HepG2 (cell line): ENCODE measurements around the gene SEPTIN2. TPM values are rescaled to one million over a fixed set of nuclear protein-coding genes. Genes with fewer than 3 reads are reported as not detected.

Experiments used
- FOXC1 ChIP-seq: sonication (generic); formaldehyde crosslinking; IDR thresholded peaks from 2 replicates; pipeline ENCODE4 v1.8.0; 2022; ENCODE audit warnings: mild to moderate bottlenecking, missing genetic modification reagents, borderline replicate concordance
- FOXP4 ChIP-seq: sonication (generic); formaldehyde crosslinking; IDR thresholded peaks from 2 replicates; pipeline ENCODE4 v1.4.0; 2020; ENCODE audit warnings: missing genetic modification reagents
- KLF6 ChIP-seq: IDR thresholded peaks from 2 replicates; pipeline ENCODE4 v1.8.0; 2016; ENCODE audit warnings: missing biosample characterization, missing genetic modification reagents
- MAF1 ChIP-seq: sonication (generic); formaldehyde crosslinking; IDR thresholded peaks from 2 replicates; pipeline ENCODE4 v1.5.0; 2020; ENCODE audit warnings: missing genetic modification reagents, borderline replicate concordance
- MIER2 ChIP-seq: IDR thresholded peaks from 2 replicates; pipeline ENCODE4 v1.6.1; 2016; ENCODE audit warnings: missing biosample characterization, missing genetic modification reagents
- SALL1 ChIP-seq: sonication (generic); formaldehyde crosslinking; IDR thresholded peaks from 2 replicates; pipeline ENCODE4 v1.8.0; 2022; ENCODE audit warnings: mild to moderate bottlenecking, missing genetic modification reagents
- SOX13 ChIP-seq, 3 experiments: fragments of 450-650 bp in 1 of 3; sonication (generic) in 1 of 3; formaldehyde crosslinking in 1 of 3; IDR thresholded peaks in 2 of 3; conservative IDR thresholded peaks in 1 of 3; 2 replicates each; pipeline versions ENCODE4 v1.5.0 to v1.6.1; 2016 to 2020; ENCODE audit warnings: antibody characterized with exemption in 1 of 3, mild to moderate bottlenecking in 1 of 3, missing compliant biosample characterization in 1 of 3, missing genetic modification reagents in 1 of 3, moderate library complexity in 1 of 3
- USF2 ChIP-seq, 2 experiments: sonication (generic) in 1 of 2; formaldehyde crosslinking in 1 of 2; IDR thresholded peaks; 2 replicates each; pipeline versions ENCODE4 v1.5.1 to v1.6.1; 2011 to 2020; ENCODE audit warnings: borderline replicate concordance in 1 of 2, low read depth in 1 of 2, low read length in 1 of 2, mild to moderate bottlenecking in 1 of 2, missing genetic modification reagents in 1 of 2, moderate library complexity in 1 of 2
- ZFP1 ChIP-seq: IDR thresholded peaks from 2 replicates; pipeline ENCODE4 v1.6.1; 2016
- ZFP36 ChIP-seq: fragments of 150-350 bp; IDR thresholded peaks from 2 replicates; pipeline ENCODE4 v1.6.1; 2018; ENCODE audit warnings: borderline replicate concordance, low read length, low read depth; ENCODE audit not compliant: partially characterized antibody
- polyA plus RNA-seq, 8 experiments: library from polyadenylated mRNA; depleted of rRNA in 3 of 8; stranded (reverse) in 7 of 8; unstranded in 1 of 8; fragments of >200 nt; fragmentation: Illumina TruSeq in 4 of 8; extraction: Trizol in 4 of 8; gene quantifications; 2 replicates each; pipeline versions ENCODE4 v1.2.1 to v1.2.3, GENCODE V29; 2011 to 2016; ENCODE audit warnings: low read depth in 4 of 8, missing spikeins in 1 of 8, mixed read lengths in 1 of 8; ENCODE audit not compliant: insufficient read depth in 1 of 8
- total RNA-seq, 5 experiments: library from RNA; depleted of rRNA; stranded (reverse); fragments of >200 nt; fragmentation: Illumina TruSeq; extraction: Trizol; gene quantifications; 2 replicates each; pipeline ENCODE4 v1.2.3, GENCODE V29; 2016; ENCODE audit warnings: low read depth in 1 of 5
- TF ChIP-seq, protein P1 (sequence below): sonication (generic); formaldehyde crosslinking; IDR thresholded peaks from 2 replicates; pipeline ENCODE4 v1.4.0; 2020; ENCODE audit warnings: missing genetic modification reagents, borderline replicate concordance

Gene SEPTIN2
- total and polyA plus RNA-seq, 2 of the 13 experiments (the other 11 are each of a cell fraction or from before 2014, with no cell fraction given) = 493 to 733 TPM

- TF ChIP-seq USF2 (IDR thresholded peaks at IDR 0.05; ENCODE audit: low read depth, low read length) (no peak), USF2 (CRISPR knock-in tag; IDR thresholded peaks at IDR 0.05; ENCODE audit: borderline replicate concordance) (no peak; the same call in 1 of the 2 replicates), FOXC1 (CRISPR knock-in tag) (peak; percentile 79; the same call in 1 of the 2 replicates), SALL1 (CRISPR knock-in tag) (peak; percentile 77), ZFP36 (no peak), MIER2 (no peak), MAF1 (CRISPR knock-in tag) (no peak), FOXP4 (no peak; the same call in 1 of the 2 replicates), KLF6 (CRISPR knock-in tag) (peak; percentile 92), ZFP1 (no peak), SOX13 (IDR thresholded peaks at IDR 0.05) (no peak), SOX13 (CRISPR knock-in tag; conservative IDR thresholded peaks at IDR 0.05 in 1 of 2, IDR thresholded peaks at IDR 0.05 in 1 of 2) (no peak)
- TF ChIP-seq, protein P1, sequence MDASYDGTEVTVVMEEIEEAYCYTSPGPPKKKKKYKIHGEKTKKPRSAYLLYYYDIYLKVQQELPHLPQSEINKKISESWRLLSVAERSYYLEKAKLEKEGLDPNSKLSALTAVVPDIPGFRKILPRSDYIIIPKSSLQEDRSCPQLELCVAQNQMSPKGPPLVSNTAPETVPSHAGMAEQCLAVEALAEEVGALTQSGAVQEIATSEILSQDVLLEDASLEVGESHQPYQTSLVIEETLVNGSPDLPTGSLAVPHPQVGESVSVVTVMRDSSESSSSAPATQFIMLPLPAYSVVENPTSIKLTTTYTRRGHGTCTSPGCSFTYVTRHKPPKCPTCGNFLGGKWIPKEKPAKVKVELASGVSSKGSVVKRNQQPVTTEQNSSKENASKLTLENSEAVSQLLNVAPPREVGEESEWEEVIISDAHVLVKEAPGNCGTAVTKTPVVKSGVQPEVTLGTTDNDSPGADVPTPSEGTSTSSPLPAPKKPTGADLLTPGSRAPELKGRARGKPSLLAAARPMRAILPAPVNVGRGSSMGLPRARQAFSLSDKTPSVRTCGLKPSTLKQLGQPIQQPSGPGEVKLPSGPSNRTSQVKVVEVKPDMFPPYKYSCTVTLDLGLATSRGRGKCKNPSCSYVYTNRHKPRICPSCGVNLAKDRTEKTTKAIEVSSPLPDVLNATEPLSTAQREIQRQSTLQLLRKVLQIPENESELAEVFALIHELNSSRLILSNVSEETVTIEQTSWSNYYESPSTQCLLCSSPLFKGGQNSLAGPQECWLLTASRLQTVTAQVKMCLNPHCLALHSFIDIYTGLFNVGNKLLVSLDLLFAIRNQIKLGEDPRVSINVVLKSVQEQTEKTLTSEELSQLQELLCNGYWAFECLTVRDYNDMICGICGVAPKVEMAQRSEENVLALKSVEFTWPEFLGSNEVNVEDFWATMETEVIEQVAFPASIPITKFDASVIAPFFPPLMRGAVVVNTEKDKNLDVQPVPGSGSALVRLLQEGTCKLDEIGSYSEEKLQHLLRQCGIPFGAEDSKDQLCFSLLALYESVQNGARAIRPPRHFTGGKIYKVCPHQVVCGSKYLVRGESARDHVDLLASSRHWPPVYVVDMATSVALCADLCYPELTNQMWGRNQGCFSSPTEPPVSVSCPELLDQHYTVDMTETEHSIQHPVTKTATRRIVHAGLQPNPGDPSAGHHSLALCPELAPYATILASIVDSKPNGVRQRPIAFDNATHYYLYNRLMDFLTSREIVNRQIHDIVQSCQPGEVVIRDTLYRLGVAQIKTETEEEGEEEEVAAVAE (CRISPR knock-in tag) = no peak
These were observed at the start of gene SEPTIN2 (continued) for GRCh38 chr2:241315879-241316631.
